Endothelial cell of umbilical vein (primary cell): ENCODE data around the gene PCDHGA10.

ENCODE experiments used
- CTCF ChIP-seq, 2 donors: IDR thresholded peaks; 1 replicate in 1 of 2; 2 replicates in 1 of 2; pipeline ENCODE4 v1.5.1; 2011; ENCODE audit warnings: low read length in 2 of 2, mild to moderate bottlenecking in 2 of 2, moderate library complexity in 2 of 2, control low read depth in 1 of 2, inconsistent platforms in 1 of 2, low read depth in 1 of 2; ENCODE audit not compliant: insufficient read depth in 1 of 2; ENCODE audit errors: extremely low read depth in 1 of 2
- EZH2 ChIP-seq: IDR thresholded peaks from 2 replicates; pipeline ENCODE4 v1.6.1; 2012; ENCODE audit warnings: borderline replicate concordance, low read depth, mild to moderate bottlenecking, moderate library complexity, low read length, inconsistent platforms; ENCODE audit not compliant: severe bottlenecking
- FOS ChIP-seq: IDR thresholded peaks from 2 replicates; pipeline ENCODE4 v1.6.1; 2011; ENCODE audit warnings: mild to moderate bottlenecking, low read length, moderate library complexity, borderline replicate concordance; ENCODE audit not compliant: insufficient read depth
- JUN ChIP-seq: IDR thresholded peaks from 2 replicates; pipeline ENCODE4 v1.6.1; 2011; ENCODE audit warnings: borderline replicate concordance, low read depth; ENCODE audit not compliant: insufficient read length, insufficient read depth
- MAX ChIP-seq: IDR thresholded peaks from 2 replicates; pipeline ENCODE4 v1.6.1; 2011; ENCODE audit not compliant: insufficient read depth, insufficient read length
- POLR2A ChIP-seq: IDR thresholded peaks from 2 replicates; pipeline ENCODE4 v1.6.1; 2012; ENCODE audit warnings: low read depth, mild to moderate bottlenecking, control low read depth, low read length
- POLR2AphosphoS5 ChIP-seq: IDR thresholded peaks from 2 replicates; pipeline ENCODE4 v1.6.1; 2012; ENCODE audit warnings: low read depth, mild to moderate bottlenecking, control low read depth, low read length, moderate library complexity; ENCODE audit not compliant: insufficient read depth

- no peak for TF ChIP-seq POLR2A
- TF ChIP-seq POLR2AphosphoS5: no peak
- no peak for TF ChIP-seq CTCF (IDR thresholded peaks at IDR 0.05; ENCODE audit: extremely low read depth in 1 of 2, insufficient read depth in 1 of 2, low read depth in 1 of 2, low read length in 2 of 2)
- TF ChIP-seq MAX: no peak
- TF ChIP-seq EZH2: no peak
- TF ChIP-seq JUN: no peak
- no peak for TF ChIP-seq FOS
Observed at GRCh38 chr5:141422742-141423291, 10.0 kb downstream of the PCDHGA10 start.
